GM04504 (cell line): Measurements from ENCODE around the gene CD300LG.
"Not testable (repeated sequence)": the region's sequence is repeated elsewhere in the genome, so short reads cannot be mapped to it uniquely, and the experiment has no call there.

Experiments used
- DNase-seq: peaks from one replicate; pipeline ENCODE4 v3.0.0-alpha.2; 2012; ENCODE audit warnings: low read depth

The CD300LG gene, protein sequence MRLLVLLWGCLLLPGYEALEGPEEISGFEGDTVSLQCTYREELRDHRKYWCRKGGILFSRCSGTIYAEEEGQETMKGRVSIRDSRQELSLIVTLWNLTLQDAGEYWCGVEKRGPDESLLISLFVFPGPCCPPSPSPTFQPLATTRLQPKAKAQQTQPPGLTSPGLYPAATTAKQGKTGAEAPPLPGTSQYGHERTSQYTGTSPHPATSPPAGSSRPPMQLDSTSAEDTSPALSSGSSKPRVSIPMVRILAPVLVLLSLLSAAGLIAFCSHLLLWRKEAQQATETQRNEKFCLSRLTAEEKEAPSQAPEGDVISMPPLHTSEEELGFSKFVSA

DNA sequence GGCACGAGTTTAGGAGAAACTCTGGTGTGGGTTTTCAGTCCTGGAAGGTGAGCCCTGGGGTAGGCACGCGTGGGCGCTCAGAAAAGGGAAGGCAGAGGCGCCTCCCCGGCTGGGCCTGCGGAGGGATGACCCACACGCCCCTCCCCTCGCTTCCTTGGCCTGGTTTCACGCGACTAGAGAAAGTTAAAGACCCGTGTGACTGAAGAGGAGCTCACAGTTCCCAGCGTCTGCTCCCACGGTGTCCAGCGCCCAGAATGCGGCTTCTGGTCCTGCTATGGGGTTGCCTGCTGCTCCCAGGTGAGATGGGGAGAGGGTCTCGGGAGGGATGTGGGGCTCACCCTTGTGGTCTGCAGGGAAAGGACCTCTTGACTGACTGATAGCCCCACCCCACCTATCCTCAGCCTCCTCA is at the start of gene CD300LG:
Gene CD300LG, plus strand, starts transcription at position 214 of the 409 bp plus-strand sequence. Its CDS starts 41 bp downstream, at position 255.
- DNase-seq: no peak

DNA sequence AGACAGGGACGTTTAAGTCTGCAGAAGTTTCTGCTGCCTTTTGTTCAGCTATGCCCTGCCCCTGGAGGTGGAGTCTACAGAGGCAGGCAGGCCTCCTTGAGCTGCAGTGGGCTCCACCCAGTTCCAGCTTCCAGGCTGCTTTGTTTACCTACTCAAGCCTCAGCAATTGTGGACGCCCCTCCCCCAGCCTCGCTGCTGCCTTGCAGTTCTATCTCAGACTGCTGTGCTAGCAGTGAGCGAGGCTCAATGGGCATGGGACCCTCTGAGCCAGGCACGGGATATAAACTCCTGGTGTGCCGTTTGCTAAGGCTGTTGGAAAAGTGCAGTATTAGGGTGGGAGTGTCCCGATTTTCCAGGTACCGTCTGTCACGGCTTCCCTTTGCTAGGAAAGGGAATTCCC is 49.0 kb upstream of the CD300LG start:
- not testable (repeated sequence) for DNase-seq

DNA sequence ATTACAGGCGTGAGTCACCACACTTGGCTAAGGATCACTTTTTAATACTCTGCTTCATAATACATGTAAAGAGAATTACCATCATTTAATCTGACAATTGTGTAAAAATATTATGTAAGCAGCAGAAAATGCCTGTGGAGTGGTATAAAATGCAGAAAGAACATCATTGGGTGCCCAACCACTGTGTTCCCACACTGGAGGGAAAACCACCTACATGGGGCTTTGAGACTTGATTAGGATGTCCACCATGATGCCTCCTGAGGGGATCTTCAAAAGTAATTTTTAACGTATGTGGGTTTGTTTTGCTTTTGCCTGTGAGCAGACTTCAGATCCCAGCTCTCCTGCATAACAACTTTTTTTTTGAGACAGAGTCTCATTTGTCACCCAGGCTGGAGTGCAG is 47.9 kb upstream of the CD300LG start:
- no peak for DNase-seq

DNA sequence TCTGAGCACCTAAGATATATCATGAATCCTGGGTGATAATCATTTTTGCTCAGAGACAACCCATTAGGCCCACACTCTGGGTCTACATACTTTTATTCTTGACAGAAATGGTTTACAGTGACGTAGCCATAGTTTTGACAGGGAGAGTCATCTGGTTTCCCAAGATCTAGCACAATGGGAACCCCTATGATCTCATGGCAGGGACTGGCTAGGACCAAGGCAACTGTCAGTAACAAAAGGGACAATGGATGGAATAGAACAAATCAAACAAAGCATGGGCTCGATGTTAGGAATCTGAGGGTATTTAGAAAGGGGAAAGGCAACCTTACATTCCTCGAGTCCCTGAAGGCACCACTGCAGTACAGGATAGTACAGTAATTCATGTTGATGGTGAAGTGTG is 46.2 kb upstream of the CD300LG start:
- DNase-seq: no peak

DNA sequence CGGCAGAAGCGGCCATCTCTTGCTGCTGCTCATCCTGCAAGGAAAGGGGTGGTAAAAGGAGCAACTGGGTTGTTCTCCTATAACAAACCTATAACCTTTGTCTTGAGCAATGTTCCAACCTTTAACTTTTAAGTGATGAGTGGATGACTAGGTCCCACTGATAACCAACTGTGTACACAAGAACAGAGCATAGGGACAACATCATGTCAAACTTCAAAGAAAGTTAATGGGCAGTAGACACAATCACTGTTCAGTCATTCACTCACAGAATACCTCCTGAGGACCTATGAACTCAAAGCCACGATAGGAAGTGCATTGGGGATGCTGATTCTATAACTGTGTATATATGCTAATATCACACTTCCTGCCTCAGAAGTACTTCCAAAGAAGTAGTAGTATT is 45.1 kb upstream of the CD300LG start:
- DNase-seq: no peak

DNA sequence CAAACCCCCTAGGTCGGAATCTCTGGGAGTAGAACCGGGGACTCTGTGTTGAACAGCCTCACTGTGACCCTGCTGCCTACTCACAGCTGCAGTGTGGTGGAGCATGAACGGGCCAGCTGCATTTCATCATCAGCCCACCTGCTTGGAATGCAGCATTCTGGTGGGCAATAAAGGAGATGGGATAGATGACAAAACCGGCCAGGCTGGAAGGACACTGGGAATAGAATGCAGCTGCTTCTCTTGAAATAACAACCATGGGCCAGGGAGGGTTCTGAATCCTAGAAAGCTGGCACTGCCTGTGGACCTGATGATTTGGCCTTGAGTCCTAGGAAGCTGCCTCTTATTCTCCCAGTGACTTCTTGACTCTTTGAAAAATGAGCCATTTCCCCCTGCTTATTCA is 43.2 kb upstream of the CD300LG start:
- no peak for DNase-seq

DNA sequence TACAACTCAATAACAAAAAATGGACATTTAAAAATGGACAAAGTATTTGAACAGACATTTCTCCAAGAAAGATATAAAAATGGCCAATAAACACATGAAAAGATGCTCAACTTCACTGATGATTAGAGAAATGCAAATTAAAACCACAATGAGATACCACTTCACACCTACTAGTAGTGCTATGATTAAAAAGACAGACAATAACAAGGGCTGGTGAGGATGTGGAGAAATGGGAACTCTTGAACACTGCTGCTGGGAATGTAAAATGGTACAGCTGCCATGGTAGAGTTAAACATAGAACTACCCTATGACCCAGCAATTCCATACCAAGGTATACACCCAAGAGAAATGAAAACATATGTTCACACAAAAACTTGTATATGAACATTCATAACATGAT is 41.9 kb upstream of the CD300LG start:
- no peak for DNase-seq

DNA sequence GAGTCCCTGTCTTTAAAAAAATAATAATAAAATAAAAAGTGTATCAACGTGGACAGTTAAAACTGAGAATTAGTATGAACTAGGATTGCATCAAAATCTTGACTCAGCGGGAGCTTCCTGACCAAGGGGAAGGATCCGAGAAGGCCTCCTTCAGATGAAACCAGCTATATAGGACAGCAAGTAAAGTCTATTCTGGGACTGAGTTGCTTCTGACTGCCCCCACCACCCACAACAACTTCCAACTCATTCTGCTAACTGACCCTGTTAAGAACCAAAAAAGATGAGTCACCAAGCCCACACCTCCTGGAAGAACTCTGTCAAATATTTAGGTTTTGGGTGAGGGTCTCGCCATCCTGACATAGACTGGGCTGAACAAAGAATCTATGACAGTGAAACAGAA is 38.9 kb upstream of the CD300LG start:
- no peak for DNase-seq

DNA sequence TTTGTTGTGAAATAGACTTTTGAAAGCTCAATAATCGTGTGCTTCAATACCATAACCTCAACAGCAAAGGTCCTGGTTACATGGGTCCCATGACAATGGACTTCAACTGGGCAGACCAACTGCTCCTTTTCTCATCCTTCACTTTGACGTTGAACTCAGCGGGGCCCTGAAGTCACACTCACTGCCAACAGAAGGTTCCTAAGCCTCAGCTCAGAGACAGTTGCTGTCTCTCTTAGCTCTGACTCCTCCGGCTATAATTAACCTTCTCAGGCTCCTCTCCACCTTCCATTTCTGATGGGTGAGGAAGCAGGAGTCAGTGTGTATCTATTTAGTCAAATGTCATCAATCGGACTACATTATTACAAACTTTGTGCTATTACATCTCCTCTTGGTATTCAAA is 37.9 kb upstream of the CD300LG start:
- DNase-seq: no peak

DNA sequence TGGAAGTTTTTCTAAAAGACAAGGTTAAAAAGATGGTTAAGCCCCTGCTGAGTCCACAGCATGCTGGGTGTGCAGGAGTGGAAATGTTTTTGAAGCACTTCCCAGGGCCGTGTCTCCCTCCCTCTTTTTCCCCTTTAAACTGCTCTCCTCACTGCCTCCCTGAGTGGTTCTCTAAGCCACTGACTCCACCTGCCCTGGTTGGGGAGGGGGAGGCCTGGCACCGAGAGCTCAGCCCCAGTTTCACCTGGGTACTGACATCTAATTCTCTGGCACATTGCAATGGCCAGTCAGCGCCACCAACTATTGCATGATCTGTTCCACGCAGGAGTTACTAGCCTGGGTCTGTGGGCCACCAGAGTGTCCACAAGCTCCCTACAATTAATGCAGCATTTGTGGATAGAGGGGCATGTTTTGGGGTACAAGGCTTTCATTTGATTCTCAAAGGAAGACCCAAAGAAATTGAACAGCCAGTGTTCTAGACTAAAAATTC is 36.7 kb upstream of the CD300LG start:
- no peak for DNase-seq

DNA sequence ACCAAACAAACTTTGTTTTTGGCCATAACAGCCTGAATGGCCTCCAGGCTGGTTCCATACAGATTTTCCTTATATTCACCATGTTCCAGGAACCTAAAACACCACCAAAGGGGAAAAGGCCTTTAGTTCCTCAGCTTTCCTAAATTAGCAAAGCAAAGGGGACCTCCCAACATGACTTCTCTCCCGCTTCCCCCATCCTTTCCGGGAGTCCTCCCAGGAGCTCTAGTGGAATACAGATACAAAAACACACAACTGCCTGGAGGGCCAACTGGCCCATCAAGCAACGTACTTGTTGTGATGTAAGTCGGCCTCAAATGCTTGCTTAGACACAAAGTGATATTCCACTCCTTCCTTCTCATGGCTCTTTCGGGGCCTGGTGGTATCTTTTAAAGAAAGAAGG is 36.2 kb upstream of the CD300LG start:
- DNase-seq: no peak

DNA sequence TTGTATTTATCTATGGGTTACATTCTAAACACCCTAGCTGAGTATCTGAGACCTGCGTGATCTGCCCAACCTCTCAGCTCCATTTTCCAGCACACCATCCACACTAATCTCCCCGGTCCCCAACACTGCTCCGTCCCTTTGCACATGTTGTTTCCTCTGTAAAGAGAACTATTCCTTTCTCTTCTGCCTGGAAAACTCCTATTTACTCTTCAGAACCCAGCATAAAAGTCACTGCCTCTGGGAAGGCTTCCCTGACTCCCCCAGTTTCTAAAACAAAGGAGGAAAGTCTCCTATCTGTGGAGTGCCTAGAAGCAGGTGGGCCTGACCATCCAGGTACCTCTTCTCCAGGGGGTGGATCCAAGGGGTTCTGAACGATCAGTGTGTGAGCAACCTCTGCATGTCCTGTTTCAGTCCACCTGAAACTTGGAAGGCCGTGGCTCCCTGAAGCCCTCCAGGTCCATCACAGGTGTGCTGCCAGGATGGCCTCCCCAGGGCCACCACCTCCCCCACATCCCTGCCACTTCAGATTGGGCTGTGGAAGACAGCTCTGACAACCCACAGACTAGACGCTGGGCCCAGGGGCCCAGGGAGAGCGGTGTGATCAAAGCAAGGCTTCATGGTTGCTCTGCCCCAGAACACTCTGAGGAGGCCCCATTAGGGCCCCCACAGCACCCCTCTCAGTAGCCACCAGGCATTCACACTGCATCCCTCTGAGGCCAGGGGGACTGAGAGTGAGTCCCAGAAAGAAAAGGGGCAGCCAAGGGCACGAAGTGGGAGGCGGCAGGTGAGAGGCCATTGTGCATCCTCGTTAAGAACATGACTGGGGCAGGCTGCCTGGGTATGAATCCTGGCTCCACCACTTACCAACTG is 34.3 kb upstream of the CD300LG start:
- DNase-seq: no peak

DNA sequence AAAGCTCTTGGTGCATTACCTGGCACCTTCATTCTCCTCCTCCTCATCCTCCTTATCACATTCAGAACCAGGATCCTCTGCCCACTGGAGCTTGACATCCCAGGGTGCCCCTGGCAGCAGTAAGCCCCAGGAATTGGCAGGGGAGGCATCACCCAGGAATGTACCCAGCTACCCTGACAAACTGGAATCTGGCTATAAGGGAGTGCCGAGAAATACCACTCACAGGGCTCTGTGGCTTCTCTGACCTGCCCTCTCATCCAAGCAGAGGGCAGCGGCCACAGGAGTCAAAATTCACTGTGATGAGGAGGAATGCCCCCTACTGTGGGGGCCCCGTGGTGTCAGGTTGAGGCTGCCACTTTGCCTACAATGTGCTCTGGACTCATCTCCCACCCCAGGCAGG is 33.6 kb upstream of the CD300LG start:
- no peak for DNase-seq

DNA sequence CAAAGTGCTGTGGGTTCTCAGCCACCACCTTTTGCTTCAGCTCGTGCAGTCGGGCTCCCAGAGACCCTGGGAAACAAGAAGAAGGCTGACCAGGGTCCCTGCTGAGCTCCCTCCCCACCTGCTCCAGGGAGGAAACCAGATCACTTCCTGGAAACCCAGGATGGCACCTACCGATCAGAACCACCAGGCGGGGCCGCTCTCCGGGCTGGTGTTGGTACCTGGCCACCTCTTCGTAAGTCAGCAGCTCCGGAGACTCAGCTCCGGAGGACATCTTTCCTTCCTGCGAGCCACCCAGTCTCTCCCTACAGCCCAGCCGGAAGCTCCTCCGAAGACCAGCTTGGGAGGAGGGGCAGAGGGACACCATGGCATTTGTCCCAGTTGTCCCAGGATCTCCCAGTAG is 33.0 kb upstream of the CD300LG start:
- no peak for DNase-seq

DNA sequence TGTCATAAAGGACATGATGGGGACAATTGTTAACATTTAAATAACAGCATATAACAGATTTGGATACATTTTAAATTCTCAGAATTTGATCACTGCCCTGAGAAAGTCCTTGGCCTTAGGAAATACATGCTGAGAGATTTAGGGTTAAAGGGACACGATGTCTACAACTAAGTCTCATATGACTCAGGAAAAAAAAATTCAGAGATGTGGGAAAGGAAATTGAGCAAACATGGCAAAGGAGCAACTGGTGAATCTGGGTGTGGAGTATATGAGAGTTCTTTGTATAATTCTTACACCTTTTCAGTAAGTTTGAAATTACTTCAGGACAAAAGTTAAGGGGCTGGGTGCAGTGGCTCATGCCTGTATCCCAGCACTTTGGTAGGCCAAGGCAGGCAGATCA is 32.3 kb upstream of the CD300LG start:
- peak; percentile 65 for DNase-seq

DNA sequence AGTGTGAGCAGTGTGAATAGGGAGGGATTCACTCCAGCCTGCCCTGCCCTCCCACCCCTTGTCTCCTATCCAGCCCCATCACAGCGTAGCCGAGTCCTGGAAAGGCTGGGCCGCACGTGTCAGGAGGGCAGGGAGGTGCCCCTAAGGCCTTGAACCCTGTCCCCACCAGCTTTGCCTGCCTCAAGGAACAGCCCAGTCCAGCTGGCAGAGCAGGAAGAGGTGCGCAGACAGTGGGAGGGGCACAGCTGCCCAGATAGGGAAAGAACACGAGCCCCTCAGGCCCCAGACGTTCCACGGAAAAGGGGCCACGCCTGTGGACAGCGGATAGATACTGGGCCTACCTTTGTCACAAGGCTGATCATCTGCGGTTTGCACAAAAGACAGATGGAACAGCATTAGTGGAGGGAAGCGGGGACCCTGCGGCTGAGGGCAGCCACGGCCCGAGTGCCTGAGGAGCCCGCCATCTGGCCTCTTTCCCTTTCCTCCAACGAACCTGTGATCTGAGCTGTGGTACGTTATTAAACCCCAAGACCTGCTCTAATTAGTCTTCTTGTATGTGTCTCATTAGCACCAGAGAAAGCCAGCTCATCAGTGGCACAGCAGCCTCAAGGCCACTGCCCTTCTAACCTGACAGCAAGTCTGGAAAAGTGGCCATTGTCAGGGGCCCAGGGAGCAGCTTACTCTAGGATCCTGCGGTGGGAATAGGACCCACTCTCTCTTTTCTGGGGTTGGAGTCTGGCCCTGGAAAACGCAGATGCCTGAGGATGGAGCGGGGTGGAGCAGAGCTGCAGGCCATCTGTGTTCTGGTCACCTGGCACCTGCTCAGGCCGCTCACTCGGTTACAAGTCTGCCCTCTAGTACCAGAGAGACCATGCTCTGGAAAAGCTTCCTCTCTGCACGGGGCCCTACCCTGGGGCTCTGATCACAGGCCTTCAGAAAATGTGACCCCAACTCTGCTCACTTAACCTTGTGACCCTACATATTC is 30.3 kb upstream of the CD300LG start:
- no peak for DNase-seq

DNA sequence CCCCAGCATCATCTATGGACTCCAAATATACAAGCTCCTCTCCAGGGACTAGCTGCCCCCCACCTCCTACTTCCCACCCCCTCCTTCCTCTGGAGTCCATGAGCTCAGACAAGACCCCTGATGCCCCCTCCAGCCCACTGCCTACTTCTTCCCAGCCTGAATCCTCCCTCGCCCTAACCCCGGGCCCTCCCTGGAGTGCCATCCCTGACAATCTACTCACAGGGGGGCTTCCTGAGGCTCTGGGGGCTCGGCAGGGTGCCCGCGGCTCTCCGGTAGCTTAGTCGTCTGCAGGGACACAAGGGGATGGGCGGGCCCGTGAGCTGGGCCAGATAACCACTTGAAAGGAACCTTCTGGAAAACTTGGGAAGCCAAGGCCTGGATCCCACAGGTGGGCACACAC is 29.1 kb upstream of the CD300LG start:
- no peak for DNase-seq

DNA sequence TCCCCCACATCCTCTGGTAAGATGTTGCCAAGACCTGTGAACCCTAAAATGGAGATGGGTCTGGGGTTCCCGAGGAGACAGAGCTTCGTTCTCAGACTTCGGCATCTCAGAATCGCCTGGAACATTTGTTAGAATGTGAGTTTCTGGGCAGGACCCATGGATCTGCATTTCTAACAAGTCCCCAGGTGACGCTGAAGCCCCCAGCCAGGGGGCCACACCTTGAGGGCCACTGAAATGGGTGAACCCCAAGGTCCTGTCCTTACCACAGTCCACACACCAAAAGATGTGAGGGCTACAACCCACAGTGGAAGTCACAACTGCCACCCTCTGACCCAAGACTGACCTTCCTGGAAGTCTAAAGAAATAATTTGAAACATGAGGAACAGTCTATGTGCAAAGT is 28.0 kb upstream of the CD300LG start:
- no peak for DNase-seq

DNA sequence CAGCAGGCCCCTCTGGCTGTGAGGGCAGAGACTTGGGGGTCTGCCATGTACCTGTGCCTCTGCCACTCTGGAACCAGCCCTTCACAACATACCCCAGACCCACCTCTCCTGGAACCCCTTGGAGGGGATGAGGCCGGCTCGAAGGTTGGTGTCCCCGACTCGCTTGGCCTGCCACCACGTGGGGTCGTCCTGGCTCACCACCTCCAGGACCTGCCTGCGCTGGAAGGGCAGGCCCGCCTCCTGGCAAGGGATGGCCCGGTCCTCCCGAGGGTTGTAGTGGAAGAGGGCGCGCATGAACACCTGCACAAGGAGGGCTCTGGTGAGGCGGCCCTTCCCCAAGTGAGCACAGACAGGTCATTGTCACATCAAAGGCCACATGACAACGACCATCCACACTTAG is 26.2 kb upstream of the CD300LG start:
- no peak for DNase-seq

DNA sequence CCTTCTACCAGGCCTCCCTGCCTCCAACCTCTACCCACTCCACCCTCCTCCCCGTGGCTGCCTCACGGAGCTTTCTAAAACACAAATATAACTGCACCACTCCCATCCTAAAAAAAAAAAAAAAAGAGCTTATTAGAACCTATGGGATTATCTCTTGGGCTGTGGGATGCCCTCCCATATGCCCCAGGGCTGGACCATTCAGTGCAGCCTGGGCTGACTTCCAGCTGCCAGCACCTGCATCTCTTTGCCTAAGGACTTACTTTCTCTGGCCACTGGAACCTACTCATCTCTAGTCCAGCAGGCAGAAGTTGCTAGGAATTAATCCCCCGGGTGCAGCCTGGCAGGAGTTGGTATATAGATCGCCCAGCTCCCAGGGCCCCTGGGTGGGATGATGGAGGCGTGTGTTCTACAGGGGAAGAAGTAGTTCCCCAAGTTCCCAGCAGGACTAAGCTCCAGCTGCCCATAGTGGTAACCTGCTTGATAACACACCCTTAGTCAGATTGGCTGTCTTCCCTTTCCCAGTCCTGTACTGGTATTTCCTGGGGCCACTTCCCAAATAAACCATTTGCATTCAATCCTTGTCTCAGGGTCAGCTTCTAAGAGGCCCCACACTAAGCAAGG is 24.3 kb upstream of the CD300LG start:
- DNase-seq: no peak

DNA sequence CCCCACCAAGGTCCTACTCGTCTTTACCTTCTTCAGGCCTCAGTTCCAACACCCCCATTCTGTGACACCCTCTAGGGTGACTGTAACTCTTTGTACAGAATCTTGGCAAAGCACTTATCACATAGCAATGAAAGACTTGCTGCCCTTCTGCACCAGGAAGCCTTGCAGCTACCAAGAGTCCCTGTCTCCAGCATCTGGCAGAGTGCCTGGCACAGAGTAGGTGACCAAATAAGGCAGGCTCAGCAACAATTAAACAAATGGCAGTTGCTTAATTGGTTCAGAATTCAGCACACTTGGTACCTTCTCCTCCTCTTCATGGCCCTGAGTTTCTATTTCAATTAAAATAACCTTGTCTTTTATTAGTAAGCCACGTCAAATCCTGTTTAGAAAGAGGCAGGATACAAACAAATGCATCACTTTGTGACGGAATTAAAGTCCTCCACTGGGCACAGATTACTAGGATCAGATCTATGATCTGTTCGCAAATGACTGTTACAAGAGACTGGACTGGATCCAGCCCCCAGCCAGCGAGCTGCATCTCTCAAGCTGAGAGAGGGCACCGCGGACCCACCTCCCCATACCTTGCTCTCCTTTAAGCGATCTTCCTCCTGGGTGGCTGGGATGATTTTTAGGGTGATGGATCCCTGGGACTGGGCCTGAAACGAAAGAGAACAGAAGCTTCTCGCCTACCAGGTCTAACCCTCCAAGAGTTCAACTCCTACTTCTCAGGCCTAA is 23.5 kb upstream of the CD300LG start:
- DNase-seq: no peak
